ENCODE measurements around the gene TCP11L2.

The TCP11L2 gene

DNA sequence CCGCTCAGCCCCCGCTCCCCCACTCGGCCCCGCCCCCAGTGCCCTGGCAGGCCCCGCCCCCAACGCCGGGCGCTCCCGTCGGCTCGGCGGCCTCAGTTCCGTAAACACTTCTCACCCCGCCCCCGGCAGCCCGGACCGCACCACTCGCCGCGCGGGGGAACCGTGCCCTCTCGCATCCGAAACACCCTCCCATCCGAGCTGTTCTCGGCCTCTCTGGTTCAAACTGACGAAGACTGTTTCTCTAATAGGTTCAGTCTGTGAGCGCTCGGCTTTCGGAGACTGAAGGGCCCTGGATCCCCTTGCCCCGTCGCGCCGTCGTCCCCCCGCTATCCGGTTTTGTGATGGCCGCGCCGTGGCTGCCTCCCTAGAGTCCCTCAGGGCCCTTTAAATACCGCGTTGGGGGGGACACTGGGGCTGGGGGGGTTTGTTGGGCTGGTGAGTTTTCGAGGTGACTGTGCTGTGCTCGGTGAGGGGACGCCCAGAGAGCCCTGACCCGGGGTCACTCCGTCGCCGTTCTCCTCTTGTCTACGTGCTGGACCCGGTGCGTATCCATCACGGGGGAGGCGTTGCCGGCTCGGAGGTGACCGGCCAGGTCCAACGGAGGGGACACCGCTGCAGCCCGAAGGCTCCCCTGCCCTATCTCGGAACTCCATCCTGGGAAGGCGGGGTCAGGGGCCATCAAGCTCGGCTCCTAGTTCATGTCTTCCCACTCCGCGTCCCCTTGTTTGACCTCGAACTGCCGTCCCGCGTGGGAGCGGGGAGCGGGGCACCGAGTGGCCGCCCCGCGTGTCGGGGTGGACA, at the start of gene TCP11L2:
TSS of gene TCP11L2 (plus strand) at position 333 of the 801 bp plus-strand sequence. CDS start 8,343 bp downstream, outside the sequence.
- DNase-seq = peak; percentile 74

DNA sequence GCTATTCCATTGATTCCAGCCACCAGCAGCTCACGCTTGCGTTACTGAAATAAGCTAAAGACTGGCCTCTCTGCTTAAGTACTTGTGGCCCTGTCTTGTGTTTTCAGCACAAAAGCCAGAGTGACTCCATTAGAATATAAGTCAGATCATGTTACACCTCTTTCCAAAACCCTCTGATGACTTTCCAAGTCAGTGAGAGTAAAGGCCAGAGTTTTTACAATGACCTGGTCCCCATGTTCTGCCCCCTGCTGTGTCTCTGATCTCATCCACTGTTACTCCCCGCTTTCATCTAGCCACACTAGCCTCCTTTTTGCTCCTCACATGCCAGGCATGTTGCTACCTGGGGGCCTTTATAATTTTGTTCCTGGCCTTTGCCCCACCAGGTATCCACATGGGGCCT, 47.8 kb upstream of the TCP11L2 start:
- DNase-seq = no peak

DNA sequence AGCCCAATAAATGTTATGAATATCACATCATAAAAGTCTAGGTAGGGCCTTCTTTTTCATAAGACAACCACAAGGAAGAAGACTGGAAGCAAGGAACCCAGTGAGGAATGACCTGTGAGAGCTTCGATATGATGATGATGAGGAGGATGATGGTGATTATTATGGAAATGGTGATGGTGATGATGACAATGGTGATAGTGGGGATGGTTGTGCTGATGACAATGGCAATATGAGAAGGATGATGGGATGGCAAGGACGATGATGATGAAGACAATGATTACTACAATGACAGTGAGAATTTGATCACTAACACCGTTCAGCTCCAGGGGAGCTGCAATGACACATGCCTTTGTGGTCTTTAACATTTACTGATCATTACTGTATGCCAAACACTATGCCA, 47.0 kb upstream of the TCP11L2 start:
- no peak for DNase-seq

DNA sequence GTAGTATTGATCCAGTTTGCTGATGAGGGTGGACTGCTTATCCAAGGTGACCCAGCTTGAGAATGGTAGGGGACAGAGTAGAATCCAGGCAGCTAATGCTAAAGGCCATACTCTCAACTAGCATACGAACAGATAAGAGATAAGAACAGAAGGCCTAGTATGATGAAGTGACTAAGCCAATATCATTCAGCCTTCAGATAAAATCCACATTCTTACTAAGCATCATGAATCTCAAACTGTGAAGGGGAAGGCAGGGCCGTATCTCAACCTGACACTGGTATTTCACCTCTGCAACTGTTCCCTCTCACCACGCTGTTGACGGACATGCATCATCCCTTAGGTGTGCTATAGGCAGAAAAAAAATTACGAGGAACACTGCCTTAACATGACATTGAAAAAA, 46.6 kb upstream of the TCP11L2 start:
- DNase-seq = no peak

DNA sequence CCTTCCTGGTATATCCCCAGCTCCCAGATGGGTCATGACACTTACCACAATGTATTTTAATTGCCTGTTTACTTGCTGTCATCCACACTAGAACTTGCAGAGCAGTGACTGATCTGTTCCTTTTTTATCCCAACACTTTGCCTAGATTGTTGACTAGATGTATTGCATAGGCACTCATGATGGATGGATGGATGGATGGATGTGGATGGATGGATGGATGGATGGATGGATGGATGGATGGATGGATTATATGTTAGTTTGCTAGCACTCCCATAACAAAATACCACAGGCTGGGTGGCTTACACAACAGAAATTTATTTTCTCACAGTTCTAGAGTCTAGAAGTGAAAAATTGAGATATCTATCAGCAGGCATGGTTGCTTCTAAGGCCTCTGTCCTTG, 46.0 kb upstream of the TCP11L2 start:
- DNase-seq = no peak

DNA sequence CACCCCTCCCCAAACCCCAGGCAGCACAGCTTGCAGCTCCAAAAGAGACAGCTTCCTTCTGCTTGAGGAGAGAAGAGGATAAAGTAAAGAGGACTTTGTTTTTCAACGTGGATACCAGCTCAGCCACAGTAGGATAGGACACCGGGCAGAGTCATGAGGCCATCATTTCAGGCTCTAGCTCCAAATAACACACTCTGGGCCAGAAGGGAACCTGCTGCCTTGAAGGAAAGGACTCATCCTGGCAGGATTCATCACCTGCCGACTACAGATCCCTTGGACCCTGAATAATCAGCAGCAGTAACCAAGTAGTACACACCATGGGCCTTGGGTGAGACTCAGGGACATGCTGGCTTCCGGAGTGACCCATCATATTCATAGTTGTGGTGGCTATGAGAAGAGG, 44.3 kb upstream of the TCP11L2 start:
- DNase-seq = no peak

DNA sequence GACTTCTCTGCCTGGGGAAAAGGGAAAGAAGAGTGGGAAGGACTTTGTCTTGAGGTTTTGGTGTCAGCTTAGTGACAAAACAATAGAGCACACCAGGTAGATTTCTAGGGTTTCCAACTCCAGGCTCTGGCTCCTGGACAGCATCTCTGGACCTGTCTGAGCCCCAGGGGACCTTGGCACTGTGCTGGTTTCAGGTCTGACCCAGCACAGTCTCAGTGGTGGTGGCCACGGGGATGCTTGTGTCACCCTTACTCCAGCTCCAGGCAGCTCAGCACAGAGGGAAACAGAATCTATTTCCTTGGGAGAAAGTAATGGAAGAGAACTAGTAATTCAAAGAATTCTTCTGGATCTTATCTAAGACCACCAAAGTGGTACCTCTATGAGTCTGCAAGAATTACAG, 43.6 kb upstream of the TCP11L2 start:
- no peak for DNase-seq

DNA sequence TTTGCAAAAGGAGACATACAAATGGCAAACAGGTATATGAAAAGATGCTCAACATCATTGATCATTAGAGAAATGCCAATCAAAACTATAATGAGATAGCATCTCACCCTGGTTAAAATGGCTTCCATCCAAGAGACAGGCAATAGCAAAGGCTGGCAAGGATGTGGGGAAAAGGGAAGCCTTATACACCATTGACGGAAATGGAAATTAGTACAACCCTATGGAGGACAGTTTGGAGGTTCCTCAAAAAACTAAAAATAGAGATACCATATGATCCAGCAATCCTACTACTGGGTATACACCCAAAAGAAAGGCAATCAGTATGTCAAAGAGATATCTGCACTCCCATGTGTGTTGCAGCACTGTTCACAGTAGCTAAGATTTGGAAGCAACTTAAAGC, 37.4 kb upstream of the TCP11L2 start:
- no peak for DNase-seq

DNA sequence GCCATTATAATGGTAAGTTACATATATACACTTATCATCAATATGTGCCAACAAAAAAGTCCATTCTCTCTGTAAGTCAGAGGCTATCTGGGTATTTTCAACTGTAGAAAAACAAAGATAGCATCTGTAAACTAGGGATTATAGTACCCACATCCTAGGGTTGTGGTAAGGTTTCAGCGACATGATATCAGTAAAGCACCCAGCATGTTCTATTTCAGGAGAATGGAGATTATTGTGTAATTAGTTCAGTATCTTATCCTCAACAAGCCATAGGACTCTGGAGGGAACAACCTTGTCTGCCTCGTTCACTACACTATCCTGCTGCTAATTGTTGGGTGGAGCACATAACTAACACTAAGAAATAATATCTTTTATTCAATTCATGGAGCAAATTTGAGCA, 35.0 kb upstream of the TCP11L2 start:
- no peak for DNase-seq

DNA sequence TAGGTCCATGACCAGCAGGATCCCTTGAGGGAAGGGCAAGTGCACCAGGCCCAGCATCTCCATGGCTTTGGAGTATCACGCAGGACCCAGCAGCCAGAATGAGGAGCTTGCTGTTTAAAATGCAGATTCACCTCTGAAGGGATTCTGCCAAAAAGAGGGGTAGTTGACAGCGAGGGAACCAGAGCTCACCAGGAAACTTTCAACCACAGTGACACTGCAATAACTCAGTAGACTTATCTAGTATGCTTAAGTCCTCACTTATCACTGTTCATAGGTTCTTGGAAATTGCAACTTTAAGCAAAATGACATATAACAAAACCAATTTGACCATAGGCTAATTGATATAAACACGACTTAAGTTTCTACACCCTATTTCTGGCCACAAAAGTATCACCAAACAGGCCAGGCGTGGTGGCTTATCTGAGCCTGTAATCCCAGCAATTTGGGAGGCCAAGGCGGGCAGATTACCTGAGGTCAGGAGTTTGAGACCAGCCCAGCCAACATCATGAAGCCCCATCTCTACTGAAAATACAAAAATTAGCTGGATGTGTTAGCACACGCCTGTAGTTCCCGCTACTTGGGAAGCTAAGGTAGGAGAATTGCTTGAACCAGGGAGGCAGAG, 33.3 kb upstream of the TCP11L2 start:
- DNase-seq = no peak

DNA sequence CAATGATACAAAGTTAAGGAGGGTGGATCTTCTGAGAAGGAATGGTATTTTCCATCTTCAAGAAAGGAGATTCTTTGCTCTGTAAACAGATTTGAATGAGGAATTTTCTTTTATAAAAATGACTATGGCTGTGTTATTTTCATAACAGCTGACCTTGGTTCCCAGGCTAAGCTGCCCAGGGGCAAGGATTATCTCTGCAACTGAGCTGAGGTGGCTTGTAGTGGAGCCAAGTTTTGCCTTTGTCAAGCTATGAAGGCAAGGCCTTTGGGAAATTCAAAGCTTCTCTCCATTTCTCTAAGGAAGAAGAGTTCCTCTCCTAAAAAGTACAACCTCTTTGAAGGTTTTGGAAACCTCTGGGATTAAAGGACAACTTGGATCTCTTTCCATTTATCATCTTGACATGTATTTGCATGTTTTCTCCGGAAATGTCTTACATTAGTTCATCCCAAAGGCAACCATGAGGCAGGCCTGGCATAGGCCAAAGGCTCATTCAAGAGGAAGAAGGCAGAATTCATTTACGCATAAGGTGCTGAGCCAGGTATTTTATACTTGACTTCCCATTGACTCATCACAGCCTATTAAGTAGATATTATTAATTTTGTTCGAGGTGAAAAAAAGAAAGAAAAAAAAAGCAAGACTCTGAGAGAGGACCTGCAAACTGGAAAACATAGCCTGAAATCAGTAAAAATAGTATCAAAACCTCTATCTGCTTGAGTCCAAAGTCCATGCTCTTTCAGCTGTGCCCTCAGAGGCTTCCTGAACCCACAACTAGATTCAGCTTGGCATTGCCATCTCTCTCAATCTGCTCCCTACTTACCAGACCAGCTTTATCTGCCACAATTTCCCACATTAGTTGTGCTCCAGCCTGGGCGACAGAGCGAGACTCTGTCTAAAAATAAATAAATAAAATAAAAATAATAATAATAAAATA, 30.7 kb upstream of the TCP11L2 start:
- no peak for DNase-seq

DNA sequence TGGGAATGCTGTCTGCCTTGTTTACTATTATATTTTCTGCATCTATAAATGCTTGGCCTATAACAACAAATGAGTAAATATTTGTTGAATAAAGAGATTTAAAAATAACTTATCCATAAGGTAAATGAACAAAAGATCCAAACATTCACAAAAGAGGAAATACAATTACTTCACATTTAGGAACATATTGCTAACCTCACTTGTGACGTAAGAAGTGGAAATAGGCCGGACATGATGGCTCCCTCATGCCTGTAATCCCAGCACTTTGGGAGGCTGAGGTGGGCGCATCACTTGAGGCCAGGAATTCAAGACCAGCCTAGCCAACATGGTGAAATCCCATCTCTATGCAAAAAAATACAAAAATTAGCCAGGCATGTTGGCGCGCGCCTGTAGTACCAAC, 29.0 kb upstream of the TCP11L2 start:
- no peak for DNase-seq

DNA sequence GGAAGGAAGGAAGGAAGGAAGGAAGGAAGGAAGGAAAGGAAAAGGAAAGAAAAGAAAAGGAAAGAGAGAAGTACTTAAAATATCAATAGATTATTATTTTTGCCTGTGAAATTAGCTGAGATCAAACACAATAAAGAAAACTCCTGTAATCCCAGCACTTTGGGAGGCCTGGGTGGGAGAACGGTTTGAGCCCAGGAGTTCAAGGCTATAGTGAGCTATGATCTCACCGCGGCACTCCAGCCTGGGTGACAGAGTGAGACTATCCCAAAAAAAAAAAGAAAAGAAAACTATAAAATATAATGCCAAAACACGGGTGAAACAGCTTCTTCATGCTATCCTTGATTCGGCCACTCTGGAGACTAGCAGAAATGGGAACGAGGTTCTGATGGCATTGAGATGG, 28.5 kb upstream of the TCP11L2 start:
- no peak for DNase-seq

DNA sequence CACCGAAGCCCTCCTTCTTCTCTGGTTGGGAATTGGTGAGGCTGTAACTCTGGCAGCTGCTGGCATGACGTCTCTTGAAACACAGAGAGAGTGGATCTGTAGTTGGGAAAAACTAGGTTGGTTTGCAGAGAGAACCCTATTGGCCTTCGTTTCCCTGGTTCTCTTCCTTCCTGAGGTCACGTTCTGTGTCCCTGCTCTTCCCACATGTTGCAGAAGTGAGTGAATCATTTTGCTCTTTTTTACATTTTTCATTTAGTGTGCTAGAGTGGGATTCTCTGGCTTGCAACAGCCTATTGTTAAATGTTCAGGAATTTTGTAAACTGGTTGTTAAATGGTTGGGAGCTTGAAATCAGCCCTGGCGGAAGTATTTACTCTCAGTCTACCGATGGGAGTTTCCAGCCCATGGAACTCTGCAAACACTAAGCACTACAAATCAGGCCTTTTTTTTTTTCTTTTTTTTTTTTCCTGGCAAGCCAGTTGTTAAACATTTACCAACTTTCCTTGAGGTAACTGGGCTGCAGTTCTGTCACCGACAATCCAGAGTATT, 27.9 kb upstream of the TCP11L2 start:
- no peak for DNase-seq

DNA sequence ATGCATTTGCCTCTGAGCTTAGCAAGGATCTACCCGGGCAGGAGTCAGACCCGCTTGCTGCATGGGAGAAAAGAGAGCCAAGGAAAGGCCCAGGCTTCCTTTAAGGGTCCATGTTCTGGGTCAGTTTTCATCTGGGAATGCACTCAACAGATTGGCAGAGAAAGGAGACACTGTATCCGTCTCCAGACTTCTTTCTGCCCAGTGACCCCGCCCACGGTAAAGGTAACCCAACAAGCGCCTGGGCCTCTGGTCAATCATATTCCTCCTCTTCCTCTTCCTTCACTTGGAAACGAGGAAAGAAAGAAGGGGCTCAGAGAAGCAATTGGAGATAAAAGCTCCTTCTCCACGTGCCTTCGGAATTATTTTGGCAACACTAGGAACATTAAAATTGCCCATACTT, 27.1 kb upstream of the TCP11L2 start:
- DNase-seq = no peak

DNA sequence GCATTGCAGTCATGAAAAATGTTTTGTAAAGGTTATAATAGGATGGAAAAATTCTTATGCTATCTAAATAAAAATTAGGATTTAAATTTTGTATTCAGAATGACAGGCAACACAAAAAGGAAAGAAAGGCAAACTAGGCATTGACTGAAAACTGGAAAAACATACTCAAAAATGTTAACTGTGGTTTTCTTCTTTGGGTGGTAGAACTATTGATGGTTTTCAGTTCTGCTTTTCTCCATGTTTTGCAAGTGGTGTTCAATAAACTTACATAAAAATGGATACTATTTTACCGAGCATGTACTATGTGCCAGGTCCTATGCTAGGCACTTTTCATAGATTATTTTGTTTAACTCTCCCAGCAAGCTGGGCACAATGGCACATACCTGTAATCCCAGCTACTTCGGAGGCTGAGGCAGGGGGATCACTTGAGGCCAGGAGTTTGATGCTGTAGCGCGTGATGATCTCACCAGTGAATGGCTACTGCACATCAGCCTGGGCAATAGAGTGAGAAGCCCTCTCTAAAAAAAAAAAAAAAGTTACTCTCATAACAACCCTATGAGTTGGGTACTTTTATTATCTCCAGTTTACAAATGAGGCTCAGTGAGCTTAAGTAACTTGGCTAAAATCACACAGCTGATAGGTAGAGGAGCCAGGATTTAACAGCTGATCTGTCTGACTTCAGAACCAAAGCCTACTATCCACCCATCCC, 26.3 kb upstream of the TCP11L2 start:
- no peak for DNase-seq

DNA sequence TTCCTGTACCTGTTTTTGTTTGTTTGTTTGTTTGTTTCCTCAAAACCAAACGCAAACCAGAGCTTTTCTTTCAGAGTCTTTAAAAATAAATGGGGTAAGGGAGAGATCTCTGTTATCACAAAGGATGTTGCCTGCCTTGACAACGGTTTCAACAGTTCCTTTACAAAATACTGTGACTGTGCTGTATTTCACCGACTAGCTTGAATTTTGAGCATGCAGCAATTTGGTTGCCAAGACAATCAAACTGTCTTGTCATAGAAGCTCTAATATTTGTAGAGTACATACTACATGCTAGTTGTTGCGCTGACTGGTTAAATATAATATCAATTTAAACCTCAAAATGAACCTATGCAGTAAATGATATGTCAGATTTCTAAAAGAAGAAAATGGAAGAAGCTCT, 22.4 kb upstream of the TCP11L2 start:
- DNase-seq = no peak

DNA sequence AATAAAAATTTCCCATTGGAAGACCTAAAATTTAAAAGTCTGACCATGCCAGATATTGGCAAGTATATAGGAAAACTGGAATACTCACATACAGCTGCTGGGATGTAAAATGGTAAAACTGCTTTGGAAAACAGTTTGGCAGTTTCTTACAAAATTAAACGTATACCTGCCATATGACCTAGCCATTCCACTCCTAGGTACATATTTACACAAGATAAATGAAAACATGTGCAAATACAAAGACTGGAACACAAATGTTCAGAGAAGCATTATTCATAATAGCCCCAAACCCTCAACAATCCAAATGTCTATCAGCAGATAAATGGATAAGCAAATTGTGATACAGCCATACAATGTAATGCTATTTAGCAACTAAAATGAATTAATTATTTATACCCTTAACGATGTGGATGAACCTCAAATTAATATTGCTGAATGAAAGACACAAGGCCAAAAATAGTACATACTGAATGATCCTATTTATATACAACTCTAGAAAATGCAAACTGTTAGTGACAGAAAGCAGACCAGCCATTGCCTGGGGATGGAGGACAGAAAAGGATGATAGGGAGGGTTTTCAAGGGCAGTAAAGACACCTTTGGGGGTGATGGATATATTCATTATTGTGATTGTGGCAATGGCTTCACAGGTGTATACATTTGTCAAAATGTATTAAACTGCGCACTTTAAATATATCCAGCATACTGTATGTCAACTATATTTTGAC, 21.3 kb upstream of the TCP11L2 start:
- DNase-seq = no peak

DNA sequence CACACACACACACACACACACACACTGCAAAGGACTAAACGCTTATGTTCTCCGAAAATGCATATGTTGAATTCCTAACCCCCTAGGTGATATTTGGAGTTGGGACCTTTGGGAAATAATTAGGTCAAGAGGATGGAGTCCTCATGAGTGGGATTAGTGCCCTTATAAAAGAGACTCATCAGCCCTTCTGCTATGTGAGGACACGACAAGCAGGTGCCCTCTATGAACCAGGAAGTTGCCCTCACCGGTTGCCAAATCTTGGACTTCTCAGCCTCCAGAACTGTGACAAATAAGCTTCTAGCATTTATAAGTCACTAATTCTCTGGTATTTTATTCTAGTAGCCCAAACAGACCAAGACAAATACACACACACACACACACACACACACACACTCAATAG, 20.7 kb upstream of the TCP11L2 start:
- DNase-seq = no peak

DNA sequence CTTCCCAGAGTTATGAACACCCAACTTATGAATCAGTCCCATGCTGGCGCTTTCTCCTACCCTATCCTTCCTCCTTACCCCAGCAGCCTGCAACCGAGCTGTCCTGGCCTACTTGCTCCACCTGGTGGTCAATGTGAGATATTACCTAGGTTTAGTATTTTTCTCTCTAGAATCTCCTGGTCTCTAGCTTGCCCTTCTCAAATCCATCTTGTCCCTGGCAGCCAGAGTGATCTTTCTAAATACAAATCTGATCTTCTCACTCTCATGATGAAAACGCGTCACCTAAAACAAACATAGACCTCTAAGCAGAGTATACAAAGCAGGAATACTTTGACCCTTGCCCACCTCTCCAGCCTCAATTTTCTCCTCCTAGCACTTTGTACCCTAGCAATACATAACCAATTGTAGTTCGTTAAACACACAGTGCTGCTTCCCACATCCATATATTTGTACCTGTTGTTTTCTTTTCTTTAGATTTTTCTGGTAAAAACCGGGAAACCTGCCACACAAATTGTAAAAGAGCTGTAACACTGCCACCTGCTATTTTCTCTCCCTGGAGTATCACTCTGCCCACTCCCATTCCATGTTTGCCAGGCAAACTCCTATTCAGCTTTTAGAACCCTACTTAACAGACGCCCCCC, 20.0 kb upstream of the TCP11L2 start:
- DNase-seq = peak; percentile 74

DNA sequence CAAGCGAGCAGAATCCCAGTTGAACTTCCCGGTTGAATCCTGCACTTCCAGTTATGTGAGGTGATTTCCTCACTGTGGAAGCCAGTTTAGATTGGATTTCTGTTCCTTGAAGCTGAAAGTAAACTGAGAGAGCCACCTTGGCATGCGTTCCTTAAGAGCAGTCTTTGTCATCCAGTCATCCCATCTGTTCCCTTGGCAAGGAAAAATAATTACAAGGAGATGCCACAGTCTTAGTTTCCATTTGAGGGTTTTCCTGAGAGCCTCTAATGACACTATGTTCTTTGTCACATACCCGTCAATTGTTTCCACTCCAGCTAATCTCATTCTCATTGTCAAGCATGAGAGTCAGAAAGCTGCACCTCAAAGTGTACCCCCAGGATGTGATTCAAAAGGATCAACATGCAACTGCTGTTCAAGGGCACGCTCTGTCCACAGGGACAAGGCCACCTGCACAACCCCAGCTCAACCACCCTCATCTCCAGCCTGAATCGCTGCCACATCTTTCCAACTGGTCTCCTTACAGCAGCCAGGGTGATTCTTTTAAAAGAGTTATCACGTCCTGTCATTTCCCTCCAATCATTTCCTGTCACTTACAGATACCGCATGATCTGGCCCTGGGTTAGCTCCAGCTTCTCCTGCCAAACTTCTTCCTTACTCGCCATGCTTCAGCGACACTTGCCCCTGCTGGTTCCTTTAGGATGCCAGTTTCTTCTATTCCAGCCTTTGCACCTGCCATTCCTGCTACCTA, 18.0 kb upstream of the TCP11L2 start:
- no peak for DNase-seq
